Measurements from ENCODE around the gene TNFSF12.
A peak's percentile ranks its signal among the peaks of the same experiment; 100 is the strongest.

GRCh38 chr17:7573324-7574080 is 24.6 kb downstream of the TNFSF12 start:
- TF ChIP-seq POLR2AphosphoS5 (IDR thresholded peaks at IDR 0.05; ENCODE audit: insufficient read depth in 1 of 2, low read depth in 1 of 2) = peak; percentile 29 to 88
- TF ChIP-seq, protein P1, sequence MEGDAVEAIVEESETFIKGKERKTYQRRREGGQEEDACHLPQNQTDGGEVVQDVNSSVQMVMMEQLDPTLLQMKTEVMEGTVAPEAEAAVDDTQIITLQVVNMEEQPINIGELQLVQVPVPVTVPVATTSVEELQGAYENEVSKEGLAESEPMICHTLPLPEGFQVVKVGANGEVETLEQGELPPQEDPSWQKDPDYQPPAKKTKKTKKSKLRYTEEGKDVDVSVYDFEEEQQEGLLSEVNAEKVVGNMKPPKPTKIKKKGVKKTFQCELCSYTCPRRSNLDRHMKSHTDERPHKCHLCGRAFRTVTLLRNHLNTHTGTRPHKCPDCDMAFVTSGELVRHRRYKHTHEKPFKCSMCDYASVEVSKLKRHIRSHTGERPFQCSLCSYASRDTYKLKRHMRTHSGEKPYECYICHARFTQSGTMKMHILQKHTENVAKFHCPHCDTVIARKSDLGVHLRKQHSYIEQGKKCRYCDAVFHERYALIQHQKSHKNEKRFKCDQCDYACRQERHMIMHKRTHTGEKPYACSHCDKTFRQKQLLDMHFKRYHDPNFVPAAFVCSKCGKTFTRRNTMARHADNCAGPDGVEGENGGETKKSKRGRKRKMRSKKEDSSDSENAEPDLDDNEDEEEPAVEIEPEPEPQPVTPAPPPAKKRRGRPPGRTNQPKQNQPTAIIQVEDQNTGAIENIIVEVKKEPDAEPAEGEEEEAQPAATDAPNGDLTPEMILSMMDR (IDR thresholded peaks at IDR 0.05) = no peak
